HG02973 (cell line): ENCODE results near the gene PARM1.

Experiments
- ATAC-seq: cut with Tn5 transposase; IDR thresholded peaks from one replicate; pipeline ENCODE4 v1.9.1; 2021; ENCODE audit warnings: moderate library complexity; ENCODE audit not compliant: unreplicated experiment

Gene PARM1

GRCh38 chr4:75028196-75028854 lies 95.4 kb downstream of the PARM1 start:
- ATAC-seq: no peak

- no peak for ATAC-seq
Measured at GRCh38 chr4:75030028-75030427, 97.1 kb downstream of the PARM1 start.

- no peak for ATAC-seq
Measured at GRCh38 chr4:75030649-75031235, 97.8 kb downstream of the PARM1 start.

- ATAC-seq: no peak
Measured at GRCh38 chr4:75031775-75032174, 98.9 kb downstream of the PARM1 start.

- no peak for ATAC-seq
Measured at GRCh38 chr4:75034523-75034922, 101.6 kb downstream of the PARM1 start.

- ATAC-seq: no peak
Measured at GRCh38 chr4:75035321-75035720, 102.4 kb downstream of the PARM1 start.

- no peak for ATAC-seq
Measured at GRCh38 chr4:75036046-75036830, 103.3 kb downstream of the PARM1 start.

GRCh38 chr4:75037252-75037651 lies 104.3 kb downstream of the PARM1 start:
- ATAC-seq: no peak

- ATAC-seq: no peak
Measured at GRCh38 chr4:75038376-75038775, 105.5 kb downstream of the PARM1 start.

- no peak for ATAC-seq
Measured at GRCh38 chr4:75040703-75041102, 107.8 kb downstream of the PARM1 start.

- ATAC-seq: no peak
Measured at GRCh38 chr4:75042601-75043208, 109.8 kb downstream of the PARM1 start.

GRCh38 chr4:75046226-75046625 lies 113.3 kb downstream of the PARM1 start:
- no peak for ATAC-seq

- no peak for ATAC-seq
Measured at GRCh38 chr4:75046641-75047040, 113.7 kb downstream of the PARM1 start.

GRCh38 chr4:75048208-75048879 lies 115.4 kb downstream of the PARM1 start:
- no peak for ATAC-seq

- no peak for ATAC-seq
Measured at GRCh38 chr4:75051431-75051830, 118.5 kb downstream of the PARM1 start.

- no peak for ATAC-seq
Measured at GRCh38 chr4:75053352-75053751, 120.4 kb downstream of the PARM1 start.

- no peak for ATAC-seq
Measured at GRCh38 chr4:75054078-75054477, 121.2 kb downstream of the PARM1 start.

- no peak for ATAC-seq
Measured at GRCh38 chr4:75056277-75056676, 123.4 kb downstream of the PARM1 start.

GRCh38 chr4:75057369-75057768 lies 124.5 kb downstream of the PARM1 start:
- ATAC-seq: no peak

GRCh38 chr4:75058486-75058885 lies 125.6 kb downstream of the PARM1 start:
- no peak for ATAC-seq

- no peak for ATAC-seq
Measured at GRCh38 chr4:75063433-75063832, 130.5 kb downstream of the PARM1 start.
